ENCODE data around the gene RFXAP.

Gene RFXAP

GRCh38 chr13:36818804-36819738, at the start of gene RFXAP:
RFXAP (plus strand) TSS chr13:36819222; CDS start chr13:36819358, 136 bp downstream.
- TF ChIP-seq CTCF (IDR thresholded peaks at IDR 0.05; ENCODE audit: low read depth, low read length), result no peak
- peak; percentile 87 to 92 for DNase-seq (ENCODE audit: low read depth in 2 of 2)
- peak within 1 kb of the TSS; percentile 81 to 83 for H3K4me3 ChIP-seq (replicated peaks in 1 of 2; ENCODE audit: low read depth in 2 of 2, low read length in 2 of 2)

- no peak for DNase-seq (ENCODE audit: low read depth in 2 of 2)
- no peak overlapping the region for H3K4me3 ChIP-seq (replicated peaks in 1 of 2; ENCODE audit: low read depth in 2 of 2, low read length in 2 of 2)
- TF ChIP-seq CTCF (IDR thresholded peaks at IDR 0.05; ENCODE audit: low read depth, low read length), result no peak
These were observed 49.5 kb upstream of the RFXAP start for GRCh38 chr13:36769545-36769944.

- no peak overlapping the region for H3K4me3 ChIP-seq (replicated peaks in 1 of 2; ENCODE audit: low read depth in 2 of 2, low read length in 2 of 2)
- TF ChIP-seq CTCF (IDR thresholded peaks at IDR 0.05; ENCODE audit: low read depth, low read length), result no peak
- peak in 1 of 2 donors; percentile 35 for DNase-seq (ENCODE audit: low read depth in 2 of 2)
These were observed 48.3 kb upstream of the RFXAP start for GRCh38 chr13:36770741-36771140.

GRCh38 chr13:36772853-36773252, 46.2 kb upstream of the RFXAP start:
- no peak for DNase-seq (ENCODE audit: low read depth in 2 of 2)
- H3K4me3 ChIP-seq (replicated peaks in 1 of 2; ENCODE audit: low read depth in 2 of 2, low read length in 2 of 2), result no peak overlapping the region
- TF ChIP-seq CTCF (IDR thresholded peaks at IDR 0.05; ENCODE audit: low read depth, low read length), result no peak

- TF ChIP-seq CTCF (IDR thresholded peaks at IDR 0.05; ENCODE audit: low read depth, low read length), result no peak
- H3K4me3 ChIP-seq (replicated peaks in 1 of 2; ENCODE audit: low read depth in 2 of 2, low read length in 2 of 2), result no peak overlapping the region
- DNase-seq (ENCODE audit: low read depth in 2 of 2), result peak in 1 of 2 donors; percentile 6
These were observed 44.1 kb upstream of the RFXAP start for GRCh38 chr13:36774931-36775330.

- H3K4me3 ChIP-seq (replicated peaks in 1 of 2; ENCODE audit: low read depth in 2 of 2, low read length in 2 of 2), result no peak overlapping the region
- TF ChIP-seq CTCF (IDR thresholded peaks at IDR 0.05; ENCODE audit: low read depth, low read length), result no peak
- DNase-seq (ENCODE audit: low read depth in 2 of 2), result no peak
These were observed 42.8 kb upstream of the RFXAP start for GRCh38 chr13:36776175-36776574.
